ENCODE data around the gene ZNF274.

Gene ZNF274

DNA sequence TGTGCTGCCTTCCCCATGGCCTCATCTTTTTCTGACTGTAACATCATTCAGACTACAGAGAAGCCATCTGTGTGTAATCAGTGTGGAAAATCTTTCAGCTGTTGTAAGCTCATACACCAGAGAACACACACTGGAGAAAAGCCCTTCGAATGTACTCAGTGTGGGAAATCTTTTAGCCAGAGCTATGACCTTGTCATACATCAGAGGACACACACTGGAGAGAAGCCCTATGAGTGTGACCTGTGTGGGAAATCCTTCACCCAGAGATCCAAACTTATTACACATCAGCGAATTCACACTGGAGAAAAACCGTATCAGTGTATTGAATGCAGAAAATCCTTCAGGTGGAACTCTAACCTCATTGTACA, 78.7 kb downstream of the ZNF274 start:
- no peak for TF ChIP-seq CTCF (IDR thresholded peaks at IDR 0.05; ENCODE audit: insufficient read depth, low read depth, low read length, missing control alignments)
- H3K4me3 ChIP-seq (ENCODE audit: low read depth, low read length): no peak overlapping the region
- no peak for DNase-seq (ENCODE audit: low read depth)

GRCh38 chr19:58261968-58262921, 79.4 kb downstream of the ZNF274 start:
- DNase-seq (ENCODE audit: low read depth): peak; percentile 18
- no peak for TF ChIP-seq CTCF (IDR thresholded peaks at IDR 0.05; ENCODE audit: insufficient read depth, low read depth, low read length, missing control alignments)
- no peak overlapping the region for H3K4me3 ChIP-seq (ENCODE audit: low read depth, low read length)

- TF ChIP-seq CTCF (IDR thresholded peaks at IDR 0.05; ENCODE audit: insufficient read depth, low read depth, low read length, missing control alignments): no peak
- DNase-seq (ENCODE audit: low read depth): no peak
- H3K4me3 ChIP-seq (ENCODE audit: low read depth, low read length): no peak overlapping the region
These were observed 80.0 kb downstream of the ZNF274 start for GRCh38 chr19:58262922-58263296.

Data from GM12865 (cell line).